K562 (cell line): Measurements from ENCODE around the gene FYB1. TPM values are rescaled to one million over a fixed set of nuclear protein-coding genes. Genes with fewer than 3 reads are reported as not detected.
A peak's percentile ranks its signal among the peaks of the same experiment; 100 is the strongest.

Experiments
- GATA2 ChIP-seq: sonication (generic); formaldehyde crosslinking; IDR thresholded peaks from 2 replicates; pipeline ENCODE4 v1.4.0; 2020; ENCODE audit warnings: mild to moderate bottlenecking, missing genetic modification reagents
- HCFC1 ChIP-seq: IDR thresholded peaks from 2 replicates; pipeline ENCODE4 v1.6.1; 2012; ENCODE audit warnings: low read depth, low read length, improper control_type of control experiment
- HNRNPLL ChIP-seq: fragments of 200-400 bp; formaldehyde crosslinking; IDR thresholded peaks from 2 replicates; pipeline ENCODE4 v1.6.1; 2017; ENCODE audit warnings: low read length, low read depth, mild to moderate bottlenecking; ENCODE audit not compliant: poor library complexity, severe bottlenecking
- LARP7 ChIP-seq: fragments of 450-650 bp; IDR thresholded peaks from 2 replicates; pipeline ENCODE4 v1.6.1; 2016
- MAFK ChIP-seq: IDR thresholded peaks from 2 replicates; pipeline ENCODE4 v1.6.1; 2011; ENCODE audit warnings: low read length, improper control_type of control experiment
- MEF2D ChIP-seq: conservative IDR thresholded peaks from 2 replicates; pipeline ENCODE4 v1.6.1; 2016; ENCODE audit warnings: low read depth, missing genetic modification characterization, missing compliant biosample characterization
- NCOA6 ChIP-seq: fragments of 450-650 bp; IDR thresholded peaks from 2 replicates; pipeline ENCODE4 v1.6.1; 2017; ENCODE audit warnings: mild to moderate bottlenecking
- NFE2 ChIP-seq: IDR thresholded peaks from 2 replicates; pipeline ENCODE4 v1.6.1; 2014; ENCODE audit warnings: antibody characterized with exemption, low read depth
- NR3C1 ChIP-seq: sonication (generic); formaldehyde crosslinking; IDR thresholded peaks from 2 replicates; pipeline ENCODE4 v1.8.1; 2022; ENCODE audit warnings: missing genetic modification reagents
- PHF21A ChIP-seq: fragments of 450-650 bp; IDR thresholded peaks from 2 replicates; pipeline ENCODE4 v1.6.1; 2017; ENCODE audit warnings: low read depth, borderline replicate concordance
- PYGO2 ChIP-seq: fragments of 450-650 bp; IDR thresholded peaks from 2 replicates; pipeline ENCODE4 v1.6.1; 2016; ENCODE audit warnings: mild to moderate bottlenecking, missing genetic modification characterization, moderate library complexity, missing compliant biosample characterization
- RBM34 ChIP-seq: fragments of 200-400 bp; formaldehyde crosslinking; IDR thresholded peaks from 2 replicates; pipeline ENCODE4 v1.6.1; 2018; ENCODE audit warnings: low read length, borderline replicate concordance; ENCODE audit not compliant: insufficient read depth
- SRSF1 ChIP-seq: fragments of 200-400 bp; formaldehyde crosslinking; IDR thresholded peaks from 2 replicates; pipeline ENCODE4 v1.6.1; 2017; ENCODE audit warnings: mild to moderate bottlenecking, low read depth, low read length, moderate library complexity
- TCF7L2 ChIP-seq: fragments of 150-350 bp; IDR thresholded peaks from 2 replicates; pipeline ENCODE4 v1.6.1; 2016; ENCODE audit warnings: low read depth, mild to moderate bottlenecking, low read length, moderate library complexity
- U2AF2 ChIP-seq: fragments of 200-400 bp; formaldehyde crosslinking; optimal IDR thresholded peaks from 2 replicates; pipeline ENCODE3; 2017; ENCODE audit warnings: low read depth, mild to moderate bottlenecking, low read length
- ZNF23 ChIP-seq: fragments of 250-450 bp; sonication (Bioruptor Pico); IDR thresholded peaks from 2 replicates; pipeline ENCODE4 v1.4.0; 2020; ENCODE audit warnings: mild to moderate bottlenecking
- ZNF24 ChIP-seq: fragments of 450-650 bp; IDR thresholded peaks from 2 replicates; pipeline ENCODE4 v1.6.1; 2016
- polyA plus RNA-seq, 8 experiments: library from polyadenylated mRNA; depleted of rRNA in 4 of 8; stranded (reverse) in 5 of 8; unstranded in 3 of 8; fragments of >200 nt; fragmentation: Nextera tagmentation in 2 of 8; fragmentation: Illumina TruSeq in 1 of 8; extraction: Ambion mirVana in 2 of 8; extraction: Trizol in 1 of 8; gene quantifications; 2 replicates each; pipeline versions ENCODE4 v1.2.1 to v1.2.3, GENCODE V29; 2011 to 2014; ENCODE audit warnings: inconsistent platforms in 1 of 8, missing spikeins in 1 of 8
- total RNA-seq, 7 experiments: library from RNA; depleted of rRNA in 6 of 7; stranded (reverse); fragments of >200 nt in 6 of 7; fragmentation: Illumina TruSeq in 2 of 7; extraction: Trizol in 2 of 7; gene quantifications; 2 replicates each; pipeline versions ENCODE4 v1.2.1 to v1.2.3, GENCODE V29; 2011 to 2021; ENCODE audit warnings: low replicate concordance in 1 of 7
- TF ChIP-seq, protein P1 (sequence below): sonication (generic); formaldehyde crosslinking; IDR thresholded peaks from 2 replicates; pipeline ENCODE4 v1.9.0; 2022; ENCODE audit warnings: mild to moderate bottlenecking, missing genetic modification reagents
- TF ChIP-seq, protein P2 (sequence below): fragments of 150-350 bp; conservative IDR thresholded peaks from 2 replicates; pipeline ENCODE4 v1.6.1; 2014; ENCODE audit warnings: low read length
- TF ChIP-seq, protein P3 (sequence below), 3 experiments: fragments of 200-800 bp in 1 of 3; fragments of 250-450 bp in 1 of 3; fragments of 450-650 bp in 1 of 3; sonication (Bioruptor Pico) in 1 of 3; sonication (Bioruptor generic) in 1 of 3; formaldehyde crosslinking in 1 of 3; IDR thresholded peaks; 2 replicates each; pipeline versions ENCODE4 v1.6.1 to v1.8.0; 2016 to 2022; ENCODE audit warnings: mild to moderate bottlenecking in 2 of 3, missing genetic modification characterization in 2 of 3, missing compliant biosample characterization in 1 of 3, moderate library complexity in 1 of 3

FYB1 gene
- total and polyA plus RNA-seq, 9 of the 15 experiments (the other 6 are each of a cell fraction or from before 2014, with no cell fraction given): 4.7 to 31.5 (median 9.7) TPM

DNA sequence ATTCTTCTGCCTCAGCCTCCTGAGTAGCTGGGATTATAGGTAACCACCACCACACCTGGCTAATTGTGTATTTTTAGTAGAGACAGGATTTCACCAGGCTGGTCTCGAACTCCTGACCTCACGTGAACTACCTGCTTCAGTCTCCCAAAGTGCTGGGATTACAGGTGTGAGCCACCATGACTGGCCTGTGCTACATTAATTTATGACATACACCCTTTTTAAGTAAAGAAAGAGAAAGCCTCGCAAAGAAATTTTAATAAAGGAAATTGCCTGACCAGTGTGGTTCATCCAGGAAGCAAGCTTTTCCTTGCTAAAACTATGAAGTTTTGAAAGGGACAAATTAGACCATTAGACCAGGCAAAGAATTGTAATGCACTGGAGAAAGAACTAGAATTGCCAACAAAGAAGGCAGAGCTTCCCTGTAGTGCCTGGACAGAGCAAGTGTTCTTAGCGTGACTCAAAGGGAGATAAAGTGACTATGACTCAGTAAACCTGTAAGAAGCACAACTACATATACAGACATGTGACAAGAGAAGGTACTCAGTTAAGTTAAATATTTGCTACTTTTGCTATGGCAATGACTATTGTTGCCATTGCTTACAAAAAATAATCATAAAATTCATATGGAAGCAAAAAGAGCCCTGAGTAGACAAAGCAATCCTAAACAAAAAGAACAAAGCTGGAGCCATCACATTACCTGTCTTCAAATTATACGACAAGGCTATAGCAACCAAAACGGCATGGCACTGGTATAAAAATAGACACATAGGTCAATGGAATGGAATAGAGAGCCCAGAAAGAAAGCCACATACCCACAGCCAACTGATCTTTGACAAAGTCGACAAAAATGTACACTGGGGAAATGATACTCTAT, 54.6 kb downstream of the FYB1 start (continued):
- TF ChIP-seq, protein P1, sequence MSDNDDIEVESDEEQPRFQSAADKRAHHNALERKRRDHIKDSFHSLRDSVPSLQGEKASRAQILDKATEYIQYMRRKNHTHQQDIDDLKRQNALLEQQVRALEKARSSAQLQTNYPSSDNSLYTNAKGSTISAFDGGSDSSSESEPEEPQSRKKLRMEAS (CRISPR knock-in tag): no peak
- TF ChIP-seq ZNF24 (0 out of 2 replicates have a peak, but pooled peaks have one; percentile 6), LARP7 (no peak), MAFK (peak; percentile 58; the same call in 1 of the 2 replicates), MEF2D (tag) (peak; percentile 81; the same call in 1 of the 2 replicates), ZNF23 (CRISPR knock-in tag) (no peak), NCOA6 (no peak), PYGO2 (tag) (no peak), PHF21A (no peak), HCFC1 (no peak), TCF7L2 (no peak), RBM34 (no peak), HNRNPLL (no peak), NR3C1 (no peak), GATA2 (CRISPR knock-in tag) (no peak), U2AF2 (no peak), SRSF1 (no peak), NFE2 (peak; percentile 89)
- TF ChIP-seq, protein P2, sequence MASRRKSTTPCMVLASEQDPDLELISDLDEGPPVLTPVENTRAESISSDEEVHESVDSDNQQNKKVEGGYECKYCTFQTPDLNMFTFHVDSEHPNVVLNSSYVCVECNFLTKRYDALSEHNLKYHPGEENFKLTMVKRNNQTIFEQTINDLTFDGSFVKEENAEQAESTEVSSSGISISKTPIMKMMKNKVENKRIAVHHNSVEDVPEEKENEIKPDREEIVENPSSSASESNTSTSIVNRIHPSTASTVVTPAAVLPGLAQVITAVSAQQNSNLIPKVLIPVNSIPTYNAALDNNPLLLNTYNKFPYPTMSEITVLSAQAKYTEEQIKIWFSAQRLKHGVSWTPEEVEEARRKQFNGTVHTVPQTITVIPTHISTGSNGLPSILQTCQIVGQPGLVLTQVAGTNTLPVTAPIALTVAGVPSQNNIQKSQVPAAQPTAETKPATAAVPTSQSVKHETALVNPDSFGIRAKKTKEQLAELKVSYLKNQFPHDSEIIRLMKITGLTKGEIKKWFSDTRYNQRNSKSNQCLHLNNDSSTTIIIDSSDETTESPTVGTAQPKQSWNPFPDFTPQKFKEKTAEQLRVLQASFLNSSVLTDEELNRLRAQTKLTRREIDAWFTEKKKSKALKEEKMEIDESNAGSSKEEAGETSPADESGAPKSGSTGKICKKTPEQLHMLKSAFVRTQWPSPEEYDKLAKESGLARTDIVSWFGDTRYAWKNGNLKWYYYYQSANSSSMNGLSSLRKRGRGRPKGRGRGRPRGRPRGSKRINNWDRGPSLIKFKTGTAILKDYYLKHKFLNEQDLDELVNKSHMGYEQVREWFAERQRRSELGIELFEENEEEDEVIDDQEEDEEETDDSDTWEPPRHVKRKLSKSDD: no peak
- TF ChIP-seq, protein P3, sequence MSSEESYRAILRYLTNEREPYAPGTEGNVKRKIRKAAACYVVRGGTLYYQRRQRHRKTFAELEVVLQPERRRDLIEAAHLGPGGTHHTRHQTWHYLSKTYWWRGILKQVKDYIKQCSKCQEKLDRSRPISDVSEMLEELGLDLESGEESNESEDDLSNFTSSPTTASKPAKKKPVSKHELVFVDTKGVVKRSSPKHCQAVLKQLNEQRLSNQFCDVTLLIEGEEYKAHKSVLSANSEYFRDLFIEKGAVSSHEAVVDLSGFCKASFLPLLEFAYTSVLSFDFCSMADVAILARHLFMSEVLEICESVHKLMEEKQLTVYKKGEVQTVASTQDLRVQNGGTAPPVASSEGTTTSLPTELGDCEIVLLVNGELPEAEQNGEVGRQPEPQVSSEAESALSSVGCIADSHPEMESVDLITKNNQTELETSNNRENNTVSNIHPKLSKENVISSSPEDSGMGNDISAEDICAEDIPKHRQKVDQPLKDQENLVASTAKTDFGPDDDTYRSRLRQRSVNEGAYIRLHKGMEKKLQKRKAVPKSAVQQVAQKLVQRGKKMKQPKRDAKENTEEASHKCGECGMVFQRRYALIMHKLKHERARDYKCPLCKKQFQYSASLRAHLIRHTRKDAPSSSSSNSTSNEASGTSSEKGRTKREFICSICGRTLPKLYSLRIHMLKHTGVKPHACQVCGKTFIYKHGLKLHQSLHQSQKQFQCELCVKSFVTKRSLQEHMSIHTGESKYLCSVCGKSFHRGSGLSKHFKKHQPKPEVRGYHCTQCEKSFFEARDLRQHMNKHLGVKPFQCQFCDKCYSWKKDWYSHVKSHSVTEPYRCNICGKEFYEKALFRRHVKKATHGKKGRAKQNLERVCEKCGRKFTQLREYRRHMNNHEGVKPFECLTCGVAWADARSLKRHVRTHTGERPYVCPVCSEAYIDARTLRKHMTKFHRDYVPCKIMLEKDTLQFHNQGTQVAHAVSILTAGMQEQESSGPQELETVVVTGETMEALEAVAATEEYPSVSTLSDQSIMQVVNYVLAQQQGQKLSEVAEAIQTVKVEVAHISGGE (CRISPR knock-in tag; IDR thresholded peaks at IDR 0.05): peak in 1 of 3 experiments; percentile 42; a peak in 1 of 6 replicates
